Left colon (tissue), 2 donors: ENCODE data around the gene TACR1. TPM values are rescaled to one million over a fixed set of nuclear protein-coding genes. Genes with fewer than 3 reads are reported as not detected.
"Not testable (repeated sequence)": the region's sequence is repeated elsewhere in the genome, so short reads cannot be mapped to it uniquely, and the experiment has no call there.

Source experiments
- ATAC-seq: fragments of 200-7000 bp; cut with Tn5 transposase; one replicate; pipeline ENCODE4 v1.9.1; 2020; ENCODE audit warnings: mild to moderate bottlenecking, moderate library complexity
- DNase-seq, 2 donors: peaks; one replicate each; pipeline ENCODE4 v3.0.0-alpha.2; 2020
- intact Hi-C, 2 donors: fragments of 100-400 bp; cut with DNase I in 1 of 2; cut with micrococcal nuclease in 1 of 2; formaldehyde crosslinking; loops; one replicate each; pipeline versions ENCODE4 v1.11.2 to v1.14.0; 2022; cut with DNase I, micrococcal nuclease
- total RNA-seq, 2 donors: library from RNA; stranded (reverse); fragmentation: NEBNext Ultra II Directional; extraction: Animal tissue kit (Norgen Biotek cat#: 25700); gene quantifications; one replicate each; pipeline ENCODE4 v1.2.1, GENCODE V29; 2021
- donor health status: DM: no; HTN: no; CAD: no.
- donor health status: DM: yes; HTN: yes; CAD: no.

The TACR1 gene
- total RNA-seq, 2 donors from 2014 or later: 0.34 to 1.1 TPM

GRCh38 chr2:75157435-75157834 lies 41.9 kb downstream of the TACR1 start:
- ATAC-seq: no peak
- intact Hi-C loops: no loop called here

GRCh38 chr2:75155115-75155514 lies 44.2 kb downstream of the TACR1 start:
- intact Hi-C loops: no loop called here
- ATAC-seq (no peak), DNase-seq (no peak)

More at GRCh38 chr2:75157435-75157834, 41.9 kb downstream of the TACR1 start:
- no peak for DNase-seq

DNA sequence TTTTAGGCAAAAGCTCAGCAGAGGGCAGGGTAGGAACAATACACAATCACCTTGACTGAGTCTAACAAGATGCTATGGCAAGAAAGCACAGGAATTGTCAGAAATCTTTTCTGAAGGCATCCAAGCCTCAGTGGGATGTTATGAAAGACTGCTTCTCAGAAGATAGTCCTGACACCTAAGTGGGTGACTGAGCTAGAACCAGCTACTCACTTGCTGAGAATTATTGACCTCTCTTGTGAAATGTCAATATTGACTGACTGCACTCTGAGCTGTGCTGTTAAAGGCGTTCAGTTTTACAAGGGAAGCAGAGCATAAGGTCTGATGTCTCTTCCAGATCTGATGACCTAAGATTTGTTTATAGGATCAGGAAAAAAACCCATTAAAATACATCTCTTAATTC lies 46.1 kb downstream of the TACR1 start:
- intact Hi-C loops: no loop called here
- ATAC-seq (peak; percentile 97), DNase-seq (no peak)

GRCh38 chr2:75152243-75152642 lies 47.1 kb downstream of the TACR1 start:
- not testable (repeated sequence) for ATAC-seq

DNA sequence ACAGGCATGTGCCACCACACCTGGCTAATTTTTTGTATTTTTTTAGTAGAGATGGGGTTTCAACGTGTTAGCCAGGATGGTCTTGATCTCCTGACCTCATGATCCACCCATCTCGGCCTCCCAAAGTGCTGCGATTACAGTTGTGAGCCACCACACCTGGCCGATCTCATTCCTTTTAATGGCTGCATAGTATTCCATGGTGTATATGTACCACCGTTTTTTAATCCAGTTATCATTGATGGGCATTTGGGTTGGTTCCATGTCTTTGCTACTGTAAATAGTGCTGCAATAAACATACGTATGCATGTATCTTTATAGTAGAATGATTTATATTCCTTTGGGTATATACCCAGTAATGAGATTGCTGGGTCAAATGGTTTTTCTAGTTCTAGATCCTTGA lies 51.4 kb downstream of the TACR1 start:
- ATAC-seq, DNase-seq, intact Hi-C loops: not testable (repeated sequence)

More at GRCh38 chr2:75152243-75152642, 47.1 kb downstream of the TACR1 start:
- DNase-seq, intact Hi-C loops: not testable (repeated sequence)

DNA sequence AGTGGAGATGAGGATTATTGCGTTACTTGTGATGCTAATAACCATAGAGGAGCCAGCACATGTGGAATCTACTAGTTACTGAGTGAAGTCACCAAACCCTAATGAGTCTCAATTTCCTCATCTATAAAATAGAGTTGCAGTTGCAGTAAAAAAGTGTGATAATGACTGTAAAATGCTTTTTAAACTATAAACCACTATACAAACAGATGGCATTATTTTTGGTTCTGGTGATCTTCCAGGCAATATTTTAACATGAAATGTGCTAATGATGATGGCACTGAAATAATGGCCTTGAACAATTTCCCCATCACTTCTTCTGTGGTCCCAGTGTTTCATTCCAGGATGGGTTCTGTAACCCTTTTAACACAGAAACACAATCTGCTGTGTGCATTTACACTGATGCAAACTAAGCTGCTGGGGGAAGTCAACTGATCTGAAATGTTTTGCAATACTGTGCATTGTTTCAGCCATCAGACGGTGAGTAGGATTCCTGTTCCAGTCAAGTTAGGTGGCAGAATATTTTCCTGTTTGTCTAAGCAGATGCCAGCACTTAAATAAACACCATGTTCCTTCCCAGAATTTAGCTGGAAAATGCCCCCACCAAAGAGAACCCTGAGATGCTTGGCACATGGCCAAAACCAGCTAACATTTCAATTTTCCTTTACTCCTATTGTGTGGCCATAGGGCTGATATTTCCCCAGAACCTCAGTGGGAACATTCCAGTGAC lies 52.6 kb downstream of the TACR1 start:
- intact Hi-C loops: no loop called here
- ATAC-seq: no peak
- no peak for DNase-seq

GRCh38 chr2:75146221-75146605 lies 53.1 kb downstream of the TACR1 start:
- intact Hi-C loops, DNase-seq, ATAC-seq: not testable (repeated sequence)

- intact Hi-C loops: no loop called here
- ATAC-seq (no peak), DNase-seq (no peak)
Measured at GRCh38 chr2:75142081-75142480, 57.2 kb downstream of the TACR1 start.

DNA sequence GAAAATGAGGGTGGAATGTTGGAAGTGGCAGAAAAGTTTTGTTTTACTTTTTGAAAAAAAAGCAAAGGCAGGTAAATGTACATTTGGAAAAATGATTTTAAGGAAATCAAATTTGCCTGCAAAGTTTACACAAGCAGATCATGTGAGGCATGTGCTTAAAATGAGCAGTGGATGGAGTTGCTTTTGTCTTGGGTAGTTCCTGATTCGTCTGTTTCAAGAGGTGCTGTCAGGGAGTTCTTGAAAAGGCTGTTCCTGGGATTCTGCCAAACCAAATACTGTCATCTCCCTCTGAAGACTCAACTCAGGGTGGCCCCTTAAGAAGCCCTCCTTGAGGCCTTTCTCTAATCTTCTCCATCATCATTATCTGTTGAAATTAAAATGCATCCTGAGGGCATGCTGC lies 59.0 kb downstream of the TACR1 start:
- DNase-seq (no peak), ATAC-seq (no peak)
- intact Hi-C loops: no loop called here

DNA sequence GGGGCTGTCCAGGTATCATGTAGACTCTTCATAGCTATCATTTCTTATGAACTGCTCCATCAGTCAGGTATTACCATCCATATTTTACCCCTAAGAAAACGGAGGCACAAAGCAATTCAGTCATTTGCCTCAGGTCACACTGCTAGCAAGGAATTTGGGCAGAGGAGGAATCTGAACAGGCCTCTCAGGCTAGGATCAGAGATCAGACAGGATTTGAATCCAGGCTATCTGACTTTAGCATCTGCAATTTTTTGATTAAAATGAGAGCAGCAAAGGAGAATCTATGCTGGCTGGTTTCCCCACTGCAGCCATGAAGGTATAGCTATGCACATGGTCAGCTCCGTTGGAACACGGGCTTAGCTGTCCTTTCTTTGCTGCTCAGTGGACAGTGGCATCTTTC lies 60.1 kb downstream of the TACR1 start:
- intact Hi-C loops: no loop called here
- ATAC-seq (no peak), DNase-seq (no peak)

DNA sequence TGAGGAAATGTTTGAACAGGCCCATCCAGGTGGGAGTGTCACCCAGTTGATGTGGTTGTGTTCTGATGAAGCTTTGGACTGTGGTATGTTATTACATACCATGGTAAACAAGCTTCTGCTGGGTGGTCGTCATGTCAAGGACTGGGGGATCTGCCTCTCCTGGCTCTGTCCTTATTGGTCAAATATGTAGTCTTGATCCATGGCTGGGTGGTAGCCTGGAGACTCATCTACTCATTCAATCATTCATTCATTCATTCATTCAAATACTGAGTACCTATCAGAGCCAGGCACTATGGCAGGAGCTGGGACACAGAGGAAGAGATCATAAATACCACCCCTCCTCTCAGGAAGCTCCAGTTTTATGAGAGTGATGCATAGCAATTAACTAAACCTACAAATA lies 60.8 kb downstream of the TACR1 start:
- ATAC-seq (no peak), DNase-seq (no peak)
- intact Hi-C loops: no loop called here

DNA sequence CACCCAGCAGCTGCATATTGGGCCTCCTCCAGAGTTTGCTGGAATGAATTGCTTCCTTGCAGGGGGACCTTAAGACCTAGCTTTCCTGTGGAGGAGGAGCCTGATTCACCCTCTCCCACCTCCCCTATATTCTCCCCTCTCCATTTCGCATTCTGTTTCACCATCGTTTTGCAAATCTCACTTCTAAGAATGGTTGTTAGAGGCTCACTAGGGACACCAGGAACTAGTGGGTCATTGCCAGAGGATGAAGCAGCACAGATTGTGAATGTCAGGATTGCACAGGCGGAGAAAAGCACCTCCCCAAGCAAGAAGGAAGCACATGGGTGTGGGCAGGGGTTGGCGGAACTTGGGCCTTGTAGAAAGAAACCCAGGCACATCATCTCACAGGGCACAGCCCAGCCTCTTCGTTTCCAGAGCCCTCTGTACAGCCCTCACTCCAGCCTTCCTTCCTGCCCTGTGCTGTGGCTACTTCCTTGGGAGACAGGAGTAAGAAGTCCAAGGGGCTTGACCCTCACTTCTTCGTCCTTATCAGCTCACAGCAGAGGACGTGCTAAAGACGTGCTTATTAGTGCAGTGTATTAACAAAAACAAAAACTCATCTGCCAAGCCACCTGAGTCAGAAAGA lies 63.4 kb downstream of the TACR1 start:
- ATAC-seq (no peak), DNase-seq (no peak)
- intact Hi-C loops: no loop called here

GRCh38 chr2:75134860-75135259 lies 64.5 kb downstream of the TACR1 start:
- no peak for ATAC-seq
- intact Hi-C loops: no loop called here
- DNase-seq: no peak

DNA sequence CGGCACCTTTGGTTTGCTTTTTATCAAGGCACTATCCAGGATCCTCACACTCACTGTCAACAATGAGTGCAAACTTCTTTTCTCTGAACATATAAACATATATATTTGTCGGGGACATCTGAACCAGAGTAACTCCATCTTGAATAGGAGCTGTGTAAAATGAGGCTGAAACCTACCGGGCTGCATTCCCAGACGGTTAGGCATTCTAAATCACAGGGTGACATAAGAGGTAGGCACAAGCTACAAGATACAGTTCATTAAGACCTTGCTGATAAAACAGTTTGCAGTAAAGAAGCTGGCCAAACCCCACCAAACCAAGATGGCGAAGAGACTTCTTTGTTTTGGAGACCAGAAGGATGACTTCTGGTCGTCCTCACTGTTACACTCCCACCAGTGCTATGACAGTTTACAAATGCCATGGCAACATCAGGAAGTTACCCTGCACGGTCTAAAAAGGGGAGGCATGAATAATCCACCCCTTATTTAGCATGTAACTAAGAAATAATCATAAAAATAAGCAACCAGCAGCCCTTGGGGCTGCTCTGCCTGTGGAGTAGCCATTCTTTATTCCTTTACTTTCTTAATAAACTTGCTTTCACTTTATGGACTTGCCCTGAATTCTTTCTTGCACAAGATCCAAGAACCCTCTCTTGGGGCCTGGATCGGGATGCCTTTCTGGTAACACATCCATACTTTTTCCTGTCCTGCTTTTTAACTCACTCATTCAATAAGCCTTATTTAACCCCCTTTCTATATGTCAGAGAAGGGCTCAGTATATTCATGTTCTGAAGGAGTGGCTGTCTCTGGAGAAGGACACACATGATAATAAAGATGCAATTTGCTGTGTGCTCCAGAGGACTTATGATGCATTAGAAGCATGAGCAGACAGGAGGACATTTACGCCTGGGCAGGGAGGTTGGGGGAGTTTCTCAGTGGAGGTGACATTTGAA lies 65.4 kb downstream of the TACR1 start:
- no peak for ATAC-seq
- intact Hi-C loops: no loop called here
- no peak for DNase-seq

DNA sequence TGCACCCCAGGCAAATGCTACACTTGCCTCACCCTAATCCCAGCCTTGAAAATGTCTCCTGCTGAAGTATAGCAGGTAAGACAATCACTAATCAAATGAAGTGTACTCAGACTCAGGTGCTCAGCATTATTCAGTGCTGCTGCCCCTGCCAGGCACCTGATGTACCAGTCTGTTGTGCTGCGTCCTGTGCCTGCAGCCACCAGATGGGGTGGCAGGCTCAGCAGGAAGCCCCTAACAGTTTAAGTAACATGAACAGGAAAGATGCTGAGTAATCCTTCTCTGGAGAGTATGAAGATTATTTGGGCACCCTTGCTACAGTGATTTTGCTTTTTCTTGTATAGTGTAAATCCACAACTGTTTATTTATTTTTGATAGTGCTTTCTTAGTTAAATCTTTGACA lies 69.1 kb downstream of the TACR1 start:
- ATAC-seq: no peak
- intact Hi-C loops: no loop called here
- no peak for DNase-seq

DNA sequence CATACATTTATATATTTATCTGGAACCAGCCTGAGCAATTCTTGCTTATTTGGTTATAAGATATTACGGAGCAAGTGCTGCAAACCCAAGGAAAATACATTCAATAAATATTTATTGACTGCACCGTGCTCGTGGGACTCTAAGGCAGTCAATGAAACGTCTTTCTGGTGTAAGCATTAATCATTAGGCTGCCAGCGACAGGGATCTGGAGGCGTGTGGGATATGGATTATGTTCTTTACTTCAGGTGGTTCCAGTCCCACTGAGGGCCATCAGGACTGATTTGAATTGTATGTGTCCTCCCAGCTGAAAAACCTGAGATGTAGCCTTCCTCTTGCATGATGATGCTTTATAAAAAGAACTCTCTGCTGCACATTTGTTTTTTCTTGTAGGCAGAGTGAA lies 75.4 kb downstream of the TACR1 start:
- intact Hi-C loops: no loop called here
- DNase-seq (no peak), ATAC-seq (no peak)

DNA sequence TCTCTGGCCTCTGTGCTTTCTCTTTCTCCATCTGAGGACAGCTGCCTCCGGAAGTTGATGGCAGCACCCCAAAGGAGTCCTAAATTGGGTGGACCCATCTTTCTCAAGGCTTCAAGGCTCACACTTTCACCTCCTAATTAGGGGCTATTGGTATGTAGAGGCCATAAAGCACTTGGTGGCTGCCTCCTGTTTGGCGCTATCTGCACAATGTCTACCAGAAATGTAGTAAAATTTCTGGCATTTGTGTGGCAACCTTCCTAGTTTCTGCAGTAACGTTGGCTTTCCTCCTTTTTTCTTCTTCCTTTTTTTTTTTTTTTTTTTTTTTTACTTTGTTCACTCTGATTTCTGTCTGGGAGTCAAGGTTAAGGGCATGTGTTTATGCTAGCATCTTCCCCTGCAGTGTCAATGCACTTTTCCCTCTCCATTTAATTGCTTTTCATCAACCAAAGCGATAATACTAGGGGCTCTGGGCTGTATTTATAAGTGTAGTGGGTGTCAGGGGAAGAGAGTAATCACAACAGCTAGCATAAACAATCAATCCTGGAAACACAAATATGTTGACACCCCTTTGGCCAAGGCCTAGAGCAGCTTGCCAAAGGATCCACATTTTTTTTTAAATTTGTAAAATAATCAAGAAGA lies 86.0 kb downstream of the TACR1 start:
- intact Hi-C loops: no loop called here
- DNase-seq (no peak), ATAC-seq (no peak)

DNA sequence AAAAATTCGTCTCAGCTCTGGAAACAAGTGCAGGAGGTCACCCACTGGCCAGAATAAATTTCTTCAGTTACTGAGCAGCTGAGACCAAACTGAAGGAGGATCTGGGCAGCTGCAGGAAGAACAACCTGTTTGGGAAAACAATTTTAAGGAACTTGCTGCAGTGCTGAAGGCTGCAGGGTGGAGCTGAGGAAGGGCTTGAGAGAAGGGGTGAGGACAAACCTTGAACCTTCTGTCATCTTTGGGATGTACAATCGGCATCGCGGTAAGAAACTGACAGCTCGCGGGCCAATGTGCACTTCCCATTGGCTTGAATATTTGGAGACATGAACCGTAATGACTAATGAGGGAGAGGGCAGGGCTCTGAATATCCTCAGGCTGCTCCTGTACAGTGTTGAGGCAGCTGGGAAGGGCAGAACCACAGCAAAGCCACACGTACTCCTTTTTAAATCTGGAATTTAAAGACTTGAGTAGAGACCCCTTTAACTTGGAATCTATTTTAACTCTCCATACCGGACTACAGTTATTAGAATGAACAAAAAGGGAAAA lies 90.3 kb downstream of the TACR1 start:
- ATAC-seq: no peak
- intact Hi-C loops: no loop called here
- DNase-seq: no peak

- intact Hi-C loops: no loop called here
- ATAC-seq (no peak), DNase-seq (no peak)
Measured at GRCh38 chr2:75102011-75102410, 97.3 kb downstream of the TACR1 start.
